GM12878 (cell line): Measurements from ENCODE around the gene THADA. TPM values are rescaled to one million over a fixed set of nuclear protein-coding genes. Genes with fewer than 3 reads are reported as not detected.

ENCODE experiments used
- ATAC-seq: fragments of 200-7000 bp; cut with Tn5 transposase; 3 replicates; pipeline ENCODE4 v1.9.1; 2020; ENCODE audit warnings: mild to moderate bottlenecking, moderate library complexity
- BruUV-seq: library from RNA; stranded (reverse); fragments of 400-500 nt; replicated peaks from 2 replicates; lab custom pipeline; 2021; lab: Mats Ljungman, UMichigan
- CTCF ChIA-PET: fragments of 300-600 bp; sonication (Branson Sonifier 250); formaldehyde crosslinking; extraction: SDS; loops from one replicate; lab custom pipeline; 2021; ENCODE audit warnings: inconsistent platforms; lab: Yijun Ruan, JAX
- POLR2A ChIA-PET: fragments of 350-600 bp; formaldehyde crosslinking; extraction: SDS; loops from one replicate; lab custom pipeline; 2021; ENCODE audit warnings: inconsistent platforms; lab: Charles Lee
- RAD21 ChIA-PET: fragments of 300-600 bp; sonication (Branson Sonifier 250); formaldehyde crosslinking; loops from one replicate; lab custom pipeline; 2023; ENCODE audit warnings: antibody characterized with exemption; ENCODE audit not compliant: unreplicated experiment; lab: Charles Lee
- SMC1A ChIA-PET: fragments of 300-600 bp; sonication (Branson Sonifier 250); formaldehyde crosslinking; loops from one replicate; lab custom pipeline; 2023; ENCODE audit not compliant: unreplicated experiment, uncharacterized antibody; lab: Charles Lee
- DNase-seq: peaks from one replicate; pipeline ENCODE4 v3.0.0-alpha.2; 2011; ENCODE audit warnings: low read depth, low spot score
- FAIRE-seq: peaks from 3 replicates; lab custom pipeline; 2011; peaks lifted over from hg19 to GRCh38; lab: Jason Lieb, UNC
- H2AFZ ChIP-seq: 2 replicates; pipeline ENCODE4 v1.6.0; 2011; ENCODE audit warnings: low read depth, low read length, control low read depth; ENCODE audit not compliant: control insufficient read depth
- H3K27ac ChIP-seq: 2 replicates; pipeline ENCODE4 v1.5.1; 2011; ENCODE audit warnings: control low read depth; ENCODE audit not compliant: control insufficient read depth, insufficient read depth
- H3K27me3 ChIP-seq, 2 experiments: replicated peaks in 1 of 2; 2 replicates each; pipeline versions ENCODE4 v1.6.0 to v1.6.1; 2011; ENCODE audit warnings: low read length in 1 of 2; ENCODE audit not compliant: control insufficient read depth in 2 of 2, insufficient read depth in 2 of 2
- H3K36me3 ChIP-seq, 2 experiments: 2 replicates each; pipeline ENCODE4 v1.5.1; 2011; ENCODE audit warnings: low read length in 1 of 2; ENCODE audit not compliant: control insufficient read depth in 2 of 2, insufficient read depth in 2 of 2
- H3K4me1 ChIP-seq: 2 replicates; pipeline ENCODE4 v1.6.1; 2011; ENCODE audit warnings: mild to moderate bottlenecking, low read length, moderate library complexity, mixed read lengths; ENCODE audit not compliant: control insufficient read depth, insufficient read depth
- H3K4me2 ChIP-seq: 2 replicates; pipeline ENCODE4 v1.6.0; 2011; ENCODE audit warnings: control low read depth; ENCODE audit not compliant: control insufficient read depth, insufficient read depth
- H3K4me3 ChIP-seq: fragments of 200-600 bp; sonication (generic); 2 replicates; pipeline ENCODE4 v1.5.1; 2016
- H3K79me2 ChIP-seq: 2 replicates; pipeline ENCODE4 v1.6.0; 2011; ENCODE audit warnings: low read length; ENCODE audit not compliant: control insufficient read depth, insufficient read depth
- H3K9ac ChIP-seq: 2 replicates; pipeline ENCODE4 v1.8.0; 2011; ENCODE audit warnings: low read length, control low read depth, mixed read lengths; ENCODE audit not compliant: control insufficient read depth, insufficient read depth
- H3K9me3 ChIP-seq: replicated peaks from 3 replicates; pipeline ENCODE4 v1.5.1; 2011; ENCODE audit warnings: mild to moderate bottlenecking, low read length; ENCODE audit not compliant: control insufficient read depth, insufficient read depth
- H4K20me1 ChIP-seq: 2 replicates; pipeline ENCODE4 v1.6.0; 2011; ENCODE audit not compliant: control insufficient read depth, insufficient read depth
- ATF2 ChIP-seq: IDR thresholded peaks from 2 replicates; pipeline ENCODE4 v1.6.1; 2012; ENCODE audit warnings: low read length, inconsistent platforms
- ATF7 ChIP-seq: fragments of 450-650 bp; IDR thresholded peaks from 2 replicates; pipeline ENCODE4 v1.6.1; 2016; ENCODE audit warnings: low read depth, mild to moderate bottlenecking
- CBFB ChIP-seq: IDR thresholded peaks from 2 replicates; pipeline ENCODE4 v1.6.1; 2016; ENCODE audit warnings: antibody characterized with exemption, low read depth
- CHD2 ChIP-seq: IDR thresholded peaks from 2 replicates; pipeline ENCODE4 v1.6.1; 2011; ENCODE audit warnings: low read depth, low read length, improper control_type of control experiment, borderline replicate concordance
- TCF12 ChIP-seq: IDR thresholded peaks from 2 replicates; pipeline ENCODE4 v1.6.1; 2011; ENCODE audit warnings: low read depth, mild to moderate bottlenecking, low read length
- TCF7 ChIP-seq: IDR thresholded peaks from 2 replicates; pipeline ENCODE4 v1.6.1; 2014; ENCODE audit warnings: antibody characterized with exemption, borderline replicate concordance
- ZBTB11 ChIP-seq: fragments of 450-650 bp; formaldehyde crosslinking; IDR thresholded peaks from 2 replicates; pipeline ENCODE4 v1.5.0; 2022; ENCODE audit warnings: mild to moderate bottlenecking, missing genetic modification characterization
- ZSCAN29 ChIP-seq: fragments of 450-650 bp; IDR thresholded peaks from 2 replicates; pipeline ENCODE4 v1.6.1; 2017; ENCODE audit warnings: mild to moderate bottlenecking, moderate library complexity
- WGBS: methylation state at CpG from one replicate; pipeline ENCODE4 v1.1.6; 2016; ENCODE audit warnings: low lambda C conversion rate; ENCODE audit not compliant: insufficient replicate concordance, insufficient coverage; ENCODE audit errors: missing lambda C conversion rate; 5-methylcytosine and 5-hydroxymethylcytosine counted together
- in situ Hi-C: fragments of 300-500 bp; cut with MboI; formaldehyde crosslinking; loops from 9 replicates; pipeline ENCODE4 v1.14.3; 2018; ENCODE audit warnings: mixed read lengths
- intact Hi-C: fragments of 100-400 bp; cut with micrococcal nuclease; formaldehyde crosslinking; loops from one replicate; pipeline ENCODE4 v1.14.2; 2022; ENCODE audit not compliant: unreplicated experiment
- polyA plus RNA-seq, 11 experiments: library from polyadenylated mRNA; depleted of rRNA in 4 of 11; unstranded in 6 of 11; stranded (reverse) in 5 of 11; fragments of >200 nt; fragmentation: Nextera tagmentation in 4 of 11; fragmentation: Illumina TruSeq in 1 of 11; extraction: Ambion mirVana in 4 of 11; extraction: Trizol in 1 of 11; gene quantifications; 1 replicate in 1 of 11; 2 replicates in 10 of 11; pipeline versions ENCODE4 v1.2.1 to v1.2.3, GENCODE V29; 2011 to 2016; ENCODE audit warnings: inconsistent platforms in 2 of 11, missing spikeins in 2 of 11, low read depth in 1 of 11
- total RNA-seq, 4 experiments: library from RNA; depleted of rRNA in 3 of 4; stranded (reverse); fragments of >200 nt in 3 of 4; fragmentation: Illumina TruSeq in 1 of 4; extraction: Trizol in 1 of 4; gene quantifications; 2 replicates each; pipeline versions ENCODE4 v1.2.1 to v1.2.3, GENCODE V29; 2013 to 2021
- TF ChIP-seq, protein P1 (sequence below): IDR thresholded peaks from 2 replicates; pipeline ENCODE4 v1.6.1; 2011; ENCODE audit warnings: mild to moderate bottlenecking, low read depth, low read length, moderate library complexity; ENCODE audit not compliant: insufficient replicate concordance

THADA gene
- total and polyA plus RNA-seq, 10 of the 15 experiments (the other 5 are each of a cell fraction or from before 2014, with no cell fraction given): 14.6 to 33.2 (median 23.2) TPM

GRCh38 chr2:43267381-43267780, 328.5 kb downstream of the THADA start:
- FAIRE-seq: no peak
- Histone ChIP-seq H4K20me1 (no peaks in the 10 kb centered on the region), H3K36me3 (peaks cover 0 to 3% of the 10 kb centered on the region in 2 experiments; a peak in 2 of 4 replicates), H3K9ac (no peak overlapping the region), H3K27ac (no peak overlapping the region), H2AFZ (no peak overlapping the region), H3K4me1 (no peaks in the 10 kb centered on the region; the same call in 1 of the 2 replicates), H3K79me2 (no peaks in the 10 kb centered on the region), H3K4me3 (no peak overlapping the region), H3K4me2 (no peak overlapping the region), H3K27me3 (no peaks in the 10 kb centered on the region), H3K9me3 (no peaks in the 10 kb centered on the region)
- ChIA-PET SMC1A (interaction anchor here (0.6 to 1.2 kb wide), 4 partner anchors 8 to 216 kb away, joined by 3 to 4 read pairs (median 4); no protein-coding TSS in a partner anchor), CTCF (interaction anchor here (0.7 to 1.5 kb wide), 2 partner anchors 27 to 28 kb away, joined by 3 read pairs; no protein-coding TSS in a partner anchor), POLR2A (interaction anchor here (0.5 kb wide), 1 partner anchor 20 kb away, joined by 3 read pairs; no protein-coding TSS in a partner anchor), RAD21 (no interaction called here)
- BruUV-seq: no TSS peak
- intact Hi-C loops: no loop called here
- WGBS: 98% methylated on average over 7 of the region's 7 CpGs
- no peak for DNase-seq
- ATAC-seq: no peak
- TF ChIP-seq TCF7: no peak
- in situ Hi-C loops: no loop called here

GRCh38 chr2:43266711-43267111, 329.1 kb downstream of the THADA start:
- no peak overlapping the region for H3K4me2 ChIP-seq
- no peak for FAIRE-seq
- H2AFZ ChIP-seq: no peak overlapping the region
- ChIA-PET CTCF (interaction anchor here (1.5 kb wide), 1 partner anchor 26 kb away, joined by 3 read pairs; no protein-coding TSS in a partner anchor), POLR2A (interaction anchor here (0.6 kb wide), 1 partner anchor 46 kb away, joined by 4 read pairs; no protein-coding TSS in a partner anchor), RAD21 (no interaction called here), SMC1A (interaction anchor here (0.9 to 1.1 kb wide), 2 partner anchors 135 to 217 kb away, joined by 3 read pairs; no protein-coding TSS in a partner anchor)
- H3K27me3 ChIP-seq: no peaks in the 10 kb centered on the region
- in situ Hi-C loops (no loop called here), intact Hi-C loops (no loop called here)
- no peak overlapping the region for H3K27ac ChIP-seq
- H3K79me2 ChIP-seq: no peaks in the 10 kb centered on the region
- no peak for ATAC-seq
- no peaks in the 10 kb centered on the region; the same call in 1 of the 2 replicates for H3K4me1 ChIP-seq
- H3K36me3 ChIP-seq: peaks cover 0 to 3% of the 10 kb centered on the region in 2 experiments; a peak in 2 of 4 replicates
- BruUV-seq: no TSS peak
- DNase-seq: no peak
- WGBS: 89% methylated on average over 4 of the region's 4 CpGs
- no peaks in the 10 kb centered on the region for H4K20me1 ChIP-seq
- no peak overlapping the region for H3K9ac ChIP-seq
- H3K4me3 ChIP-seq: no peak overlapping the region
- no peaks in the 10 kb centered on the region for H3K9me3 ChIP-seq
- no peak for TF ChIP-seq TCF12
- TF ChIP-seq CHD2: no peak
- TF ChIP-seq CBFB: no peak
- no peak for TF ChIP-seq ZBTB11 (CRISPR knock-in tag)
- TF ChIP-seq ATF2: no peak
- TF ChIP-seq, protein P1, sequence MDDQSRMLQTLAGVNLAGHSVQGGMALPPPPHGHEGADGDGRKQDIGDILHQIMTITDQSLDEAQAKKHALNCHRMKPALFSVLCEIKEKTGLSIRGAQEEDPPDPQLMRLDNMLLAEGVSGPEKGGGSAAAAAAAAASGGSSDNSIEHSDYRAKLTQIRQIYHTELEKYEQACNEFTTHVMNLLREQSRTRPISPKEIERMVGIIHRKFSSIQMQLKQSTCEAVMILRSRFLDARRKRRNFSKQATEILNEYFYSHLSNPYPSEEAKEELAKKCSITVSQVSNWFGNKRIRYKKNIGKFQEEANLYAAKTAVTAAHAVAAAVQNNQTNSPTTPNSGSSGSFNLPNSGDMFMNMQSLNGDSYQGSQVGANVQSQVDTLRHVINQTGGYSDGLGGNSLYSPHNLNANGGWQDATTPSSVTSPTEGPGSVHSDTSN: no peak
- no peak for TF ChIP-seq ZSCAN29
- TF ChIP-seq ATF7: no peak
